ENCODE measurements around the gene PCDHGA5.

The PCDHGA5 gene

DNA sequence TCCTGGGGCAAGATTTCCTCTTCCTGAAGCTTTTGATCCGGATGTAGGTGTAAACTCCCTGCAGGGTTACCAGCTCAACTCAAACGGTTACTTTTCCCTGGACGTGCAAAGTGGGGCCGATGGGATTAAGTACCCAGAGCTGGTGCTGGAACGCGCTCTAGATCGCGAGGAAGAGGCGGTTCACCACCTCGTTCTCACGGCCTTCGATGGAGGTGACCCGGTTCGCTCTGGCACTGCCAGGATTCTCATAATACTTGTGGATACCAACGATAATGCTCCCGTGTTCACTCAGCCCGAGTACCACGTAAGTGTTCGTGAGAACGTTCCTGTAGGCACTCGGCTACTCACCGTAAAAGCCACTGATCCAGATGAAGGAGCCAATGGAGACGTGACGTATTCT, 8.3 kb upstream of the PCDHGA5 start:
- Histone ChIP-seq H3K27ac (ENCODE audit: low read depth, low read length) (no peak overlapping the region), H4K20me1 (ENCODE audit: control insufficient read depth, insufficient read depth, low read depth, low read length) (no peaks in the 10 kb centered on the region), H3K9me2 (replicated peaks; ENCODE audit: control insufficient read depth, low read length) (no peaks in the 10 kb centered on the region), H3K9me3 (ENCODE audit: control insufficient read depth, insufficient read depth, low read length) (peaks cover 12% of the 10 kb centered on the region), H3F3A (ENCODE audit: control insufficient read depth, insufficient read depth) (0 out of 2 replicates have a peak, but pooled peaks cover 3% of the 10 kb centered on the region), H3K27me3 (ENCODE audit: control insufficient read depth, low read length) (no peaks in the 10 kb centered on the region), H3K36me3 (ENCODE audit: control insufficient read depth, low read length) (peaks cover 2% of the 10 kb centered on the region), H3K4me3 (ENCODE audit: low read length) (no peak overlapping the region), H3K79me2 (ENCODE audit: control insufficient read depth, low read length) (peaks cover 6% of the 10 kb centered on the region), H3K4me2 (ENCODE audit: low read length) (no peak overlapping the region), H3K4me1 (ENCODE audit: control insufficient read depth, low read length) (peaks cover 14% of the 10 kb centered on the region)
- TF ChIP-seq EZH2phosphoT487 (IDR thresholded peaks at IDR 0.05; ENCODE audit: borderline replicate concordance, low read length), result no peak
- TF ChIP-seq, protein P1, sequence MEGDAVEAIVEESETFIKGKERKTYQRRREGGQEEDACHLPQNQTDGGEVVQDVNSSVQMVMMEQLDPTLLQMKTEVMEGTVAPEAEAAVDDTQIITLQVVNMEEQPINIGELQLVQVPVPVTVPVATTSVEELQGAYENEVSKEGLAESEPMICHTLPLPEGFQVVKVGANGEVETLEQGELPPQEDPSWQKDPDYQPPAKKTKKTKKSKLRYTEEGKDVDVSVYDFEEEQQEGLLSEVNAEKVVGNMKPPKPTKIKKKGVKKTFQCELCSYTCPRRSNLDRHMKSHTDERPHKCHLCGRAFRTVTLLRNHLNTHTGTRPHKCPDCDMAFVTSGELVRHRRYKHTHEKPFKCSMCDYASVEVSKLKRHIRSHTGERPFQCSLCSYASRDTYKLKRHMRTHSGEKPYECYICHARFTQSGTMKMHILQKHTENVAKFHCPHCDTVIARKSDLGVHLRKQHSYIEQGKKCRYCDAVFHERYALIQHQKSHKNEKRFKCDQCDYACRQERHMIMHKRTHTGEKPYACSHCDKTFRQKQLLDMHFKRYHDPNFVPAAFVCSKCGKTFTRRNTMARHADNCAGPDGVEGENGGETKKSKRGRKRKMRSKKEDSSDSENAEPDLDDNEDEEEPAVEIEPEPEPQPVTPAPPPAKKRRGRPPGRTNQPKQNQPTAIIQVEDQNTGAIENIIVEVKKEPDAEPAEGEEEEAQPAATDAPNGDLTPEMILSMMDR (IDR thresholded peaks at IDR 0.05; ENCODE audit: low read depth, low read length, poor library complexity, severe bottlenecking), result no peak

DNA sequence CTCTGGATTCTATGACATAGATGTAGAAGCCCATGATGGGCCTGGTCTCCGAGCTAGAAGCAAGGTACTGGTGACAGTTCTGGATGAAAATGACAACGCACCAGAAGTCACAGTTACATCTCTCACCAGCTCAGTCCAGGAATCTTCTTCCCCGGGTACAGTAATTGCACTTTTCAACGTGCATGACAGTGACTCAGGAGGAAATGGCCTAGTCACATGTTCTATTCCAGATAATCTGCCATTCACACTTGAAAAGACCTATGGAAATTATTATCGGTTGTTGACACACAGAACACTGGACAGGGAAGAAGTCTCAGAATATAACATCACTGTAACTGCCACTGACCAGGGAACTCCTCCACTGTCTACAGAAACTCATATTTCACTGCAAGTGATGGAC, 7.8 kb upstream of the PCDHGA5 start:
- TF ChIP-seq, protein P1 (IDR thresholded peaks at IDR 0.05; ENCODE audit: low read depth, low read length, poor library complexity, severe bottlenecking), result no peak
- no peak for TF ChIP-seq EZH2phosphoT487 (IDR thresholded peaks at IDR 0.05; ENCODE audit: borderline replicate concordance, low read length)
- Histone ChIP-seq H3K4me3 (ENCODE audit: low read length) (no peak overlapping the region), H3K9me3 (ENCODE audit: control insufficient read depth, insufficient read depth, low read length) (peaks cover 12% of the 10 kb centered on the region)

DNA sequence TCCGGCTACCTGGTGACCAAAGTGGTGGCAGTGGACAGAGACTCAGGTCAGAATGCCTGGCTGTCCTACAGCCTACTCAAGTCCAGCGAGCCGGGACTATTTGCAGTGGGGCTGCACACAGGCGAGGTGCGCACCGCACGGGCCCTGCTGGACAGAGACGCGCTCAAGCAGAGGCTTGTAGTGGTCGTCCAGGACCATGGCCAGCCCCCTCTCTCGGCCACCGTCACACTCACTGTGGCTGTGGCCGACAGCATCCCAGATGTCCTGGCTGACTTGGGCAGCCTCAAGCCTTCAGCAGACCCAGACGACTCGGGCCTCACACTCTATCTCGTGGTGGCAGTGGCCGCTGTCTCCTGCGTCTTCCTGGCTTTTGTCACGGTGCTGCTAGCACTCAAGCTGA, 7.0 kb upstream of the PCDHGA5 start:
- no peak overlapping the region for H3K4me3 ChIP-seq (ENCODE audit: low read length)
- TF ChIP-seq, protein P1 (IDR thresholded peaks at IDR 0.05; ENCODE audit: low read depth, low read length, poor library complexity, severe bottlenecking), result no peak
- no peak for TF ChIP-seq EZH2phosphoT487 (IDR thresholded peaks at IDR 0.05; ENCODE audit: borderline replicate concordance, low read length)
- H4K20me1 ChIP-seq (ENCODE audit: control insufficient read depth, insufficient read depth, low read depth, low read length), result no peaks in the 10 kb centered on the region
- peaks cover 18% of the 10 kb centered on the region for H3K4me1 ChIP-seq (ENCODE audit: control insufficient read depth, low read length)
- 0 out of 2 replicates have a peak, but pooled peaks cover 3% of the 10 kb centered on the region for H3F3A ChIP-seq (ENCODE audit: control insufficient read depth, insufficient read depth)
- H3K9me3 ChIP-seq (ENCODE audit: control insufficient read depth, insufficient read depth, low read length), result peaks cover 12% of the 10 kb centered on the region
- H3K9me2 ChIP-seq (replicated peaks; ENCODE audit: control insufficient read depth, low read length), result no peaks in the 10 kb centered on the region
- no peak overlapping the region for H3K4me2 ChIP-seq (ENCODE audit: low read length)
- H3K27me3 ChIP-seq (ENCODE audit: control insufficient read depth, low read length), result no peaks in the 10 kb centered on the region
- no peak overlapping the region for H3K27ac ChIP-seq (ENCODE audit: low read depth, low read length)
- H3K79me2 ChIP-seq (ENCODE audit: control insufficient read depth, low read length), result peaks cover 16% of the 10 kb centered on the region
- peaks cover 13% of the 10 kb centered on the region for H3K36me3 ChIP-seq (ENCODE audit: control insufficient read depth, low read length)

More for the DNA sequence above, 7.8 kb upstream of the PCDHGA5 start:
- H3K27me3 ChIP-seq (ENCODE audit: control insufficient read depth, low read length), result no peaks in the 10 kb centered on the region
- no peaks in the 10 kb centered on the region for H3K9me2 ChIP-seq (replicated peaks; ENCODE audit: control insufficient read depth, low read length)
- H3F3A ChIP-seq (ENCODE audit: control insufficient read depth, insufficient read depth), result 0 out of 2 replicates have a peak, but pooled peaks cover 3% of the 10 kb centered on the region
- no peak overlapping the region for H3K4me2 ChIP-seq (ENCODE audit: low read length)
- no peak overlapping the region for H3K27ac ChIP-seq (ENCODE audit: low read depth, low read length)
- peaks cover 7% of the 10 kb centered on the region for H3K36me3 ChIP-seq (ENCODE audit: control insufficient read depth, low read length)
- H3K79me2 ChIP-seq (ENCODE audit: control insufficient read depth, low read length), result peaks cover 11% of the 10 kb centered on the region
- H3K4me1 ChIP-seq (ENCODE audit: control insufficient read depth, low read length), result peaks cover 17% of the 10 kb centered on the region
- no peaks in the 10 kb centered on the region for H4K20me1 ChIP-seq (ENCODE audit: control insufficient read depth, insufficient read depth, low read depth, low read length)

All from DOHH2 (cell line).